Kidney (tissue), 14 donors: Measurements from ENCODE around the gene ARHGEF28. TPM values are rescaled to one million over a fixed set of nuclear protein-coding genes. Genes with fewer than 3 reads are reported as not detected.

ENCODE experiments used
- DNase-seq, 5 donors: peaks; one replicate each; pipeline ENCODE4 v3.0.0-alpha.2; 2013 to 2020
- FAIRE-seq: peaks from 2 replicates; lab custom pipeline; 2012; peaks lifted over from hg19 to GRCh38; lab: Jason Lieb, UNC
- H3K27ac ChIP-seq, 2 donors: one replicate each; pipeline ENCODE4 v1.7.0; 2013; ENCODE audit warnings: low read depth in 2 of 2, low read length in 2 of 2, inconsistent platforms in 1 of 2
- H3K27me3 ChIP-seq: one replicate; pipeline ENCODE4 v1.7.1; 2013; ENCODE audit warnings: low read length, inconsistent platforms; ENCODE audit not compliant: control insufficient read depth, insufficient read depth
- H3K36me3 ChIP-seq, 3 donors: one replicate each; pipeline versions ENCODE4 v1.7.0 to v1.7.1; 2013; ENCODE audit warnings: low read length in 3 of 3, control low read depth in 1 of 3, inconsistent platforms in 1 of 3; ENCODE audit not compliant: insufficient read depth in 3 of 3, control insufficient read depth in 2 of 3
- H3K4me1 ChIP-seq, 3 donors: one replicate each; pipeline versions ENCODE4 v1.7.0 to v1.7.1; 2013; ENCODE audit warnings: low read length in 3 of 3, inconsistent platforms in 1 of 3, low read depth in 1 of 3; ENCODE audit not compliant: control insufficient read depth in 2 of 3, insufficient read depth in 2 of 3
- H3K4me3 ChIP-seq, 3 donors: one replicate each; pipeline versions ENCODE4 v1.7.0 to v1.8.1; 2013; ENCODE audit warnings: low read length in 3 of 3, control low read depth in 1 of 3, inconsistent platforms in 1 of 3
- H3K9ac ChIP-seq, 3 donors: one replicate each; pipeline versions ENCODE4 v1.7.0 to v1.7.1; 2013; ENCODE audit warnings: low read length in 3 of 3, control low read depth in 1 of 3, inconsistent platforms in 1 of 3
- H3K9me3 ChIP-seq, 3 donors: one replicate each; pipeline versions ENCODE4 v1.7.0 to v1.7.1; 2013; ENCODE audit warnings: low read length in 3 of 3, control low read depth in 1 of 3, inconsistent platforms in 1 of 3; ENCODE audit not compliant: control insufficient read depth in 2 of 3, insufficient read depth in 1 of 3
- intact Hi-C: fragments of 100-400 bp; cut with DNase I; formaldehyde crosslinking; loops from one replicate; pipeline ENCODE4 v1.11.1; 2022
- polyA plus RNA-seq: library from polyadenylated mRNA; stranded (reverse); fragments of 350-450 nt; fragmentation: Illumina TruSeq; extraction: RNeasy Lipid Tissue Mini Kit (QIAGEN cat#74804); gene quantifications from one replicate; pipeline ENCODE4 v1.2.3, GENCODE V29; 2014; ENCODE audit warnings: low read depth, low replicate concordance; ENCODE audit not compliant: insufficient read depth
- total RNA-seq: library from RNA; stranded (reverse); fragmentation: NEBNext Ultra II Directional; extraction: Animal tissue kit (Norgen Biotek cat#: 25700); gene quantifications from one replicate; pipeline ENCODE4 v1.2.1, GENCODE V29; 2021
- TF ChIP-seq, protein P1 (sequence below): IDR thresholded peaks from 3 replicates; pipeline ENCODE4 v1.5.1; 2012; ENCODE audit warnings: mild to moderate bottlenecking, moderate library complexity, borderline replicate concordance; ENCODE audit not compliant: insufficient read depth; ENCODE audit errors: extremely low read depth
- donor health status: control.
- donor health status: control.
- donor health status: control.
- donor health status: control.
- donor health status: control.
- donor health status: DM: yes; HTN: yes; CAD: no.
- donor health status: Normal renal cell carcinoma (clear cell type).

ARHGEF28 gene
- total and polyA plus RNA-seq, 2 donors from 2014 or later, result 21.9 to 66.3 TPM

DNA sequence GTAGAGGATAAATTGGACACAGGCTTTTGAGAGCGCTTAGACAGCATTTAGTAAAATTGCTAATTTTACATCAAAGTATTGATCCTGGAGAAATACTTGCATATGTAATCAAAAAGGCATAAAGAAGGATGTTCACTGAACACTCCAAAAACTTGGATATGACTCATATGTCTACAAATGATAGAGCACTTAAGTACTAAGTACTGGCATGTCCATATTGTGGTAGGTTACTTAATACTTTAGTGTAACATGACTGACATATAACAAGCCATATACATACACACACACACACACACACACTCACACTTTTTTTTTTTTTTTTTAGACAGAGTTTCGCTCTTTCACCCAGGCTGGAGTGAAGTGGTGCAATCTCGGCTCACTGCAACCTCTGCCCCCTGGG lies 361.9 kb downstream of the ARHGEF28 start:
- Histone ChIP-seq H3K27me3 (no peaks in the 10 kb centered on the region), H3K9me3 (no peaks in the 10 kb centered on the region), H3K36me3 (no peaks in the 10 kb centered on the region), H3K4me1 (no peaks in the 10 kb centered on the region), H3K27ac (no peak overlapping the region), H3K9ac (no peak overlapping the region), H3K4me3 (no peak overlapping the region)
- FAIRE-seq (no peak), DNase-seq (no peak)
- TF ChIP-seq, protein P1, sequence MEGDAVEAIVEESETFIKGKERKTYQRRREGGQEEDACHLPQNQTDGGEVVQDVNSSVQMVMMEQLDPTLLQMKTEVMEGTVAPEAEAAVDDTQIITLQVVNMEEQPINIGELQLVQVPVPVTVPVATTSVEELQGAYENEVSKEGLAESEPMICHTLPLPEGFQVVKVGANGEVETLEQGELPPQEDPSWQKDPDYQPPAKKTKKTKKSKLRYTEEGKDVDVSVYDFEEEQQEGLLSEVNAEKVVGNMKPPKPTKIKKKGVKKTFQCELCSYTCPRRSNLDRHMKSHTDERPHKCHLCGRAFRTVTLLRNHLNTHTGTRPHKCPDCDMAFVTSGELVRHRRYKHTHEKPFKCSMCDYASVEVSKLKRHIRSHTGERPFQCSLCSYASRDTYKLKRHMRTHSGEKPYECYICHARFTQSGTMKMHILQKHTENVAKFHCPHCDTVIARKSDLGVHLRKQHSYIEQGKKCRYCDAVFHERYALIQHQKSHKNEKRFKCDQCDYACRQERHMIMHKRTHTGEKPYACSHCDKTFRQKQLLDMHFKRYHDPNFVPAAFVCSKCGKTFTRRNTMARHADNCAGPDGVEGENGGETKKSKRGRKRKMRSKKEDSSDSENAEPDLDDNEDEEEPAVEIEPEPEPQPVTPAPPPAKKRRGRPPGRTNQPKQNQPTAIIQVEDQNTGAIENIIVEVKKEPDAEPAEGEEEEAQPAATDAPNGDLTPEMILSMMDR, result no peak
- intact Hi-C loops, result no loop called here

DNA sequence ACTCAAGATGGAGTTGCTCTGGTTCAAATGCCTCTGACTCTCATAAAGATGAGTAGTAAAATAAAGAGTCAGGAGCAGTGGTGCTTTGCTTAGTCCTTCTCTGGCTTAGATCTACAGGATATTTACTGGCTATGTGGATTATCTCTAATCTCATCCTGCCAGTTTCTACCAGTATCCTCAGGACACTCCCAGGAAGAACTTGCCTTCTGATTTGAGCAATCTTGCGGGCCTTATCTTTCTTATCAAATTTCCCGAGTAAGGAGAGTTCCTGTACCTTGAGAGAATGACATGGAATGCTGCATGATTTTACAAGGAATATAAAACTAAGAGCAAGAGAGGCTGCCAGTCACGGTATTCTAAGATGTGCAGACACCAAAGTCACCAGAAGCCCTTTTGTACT lies 364.0 kb downstream of the ARHGEF28 start:
- intact Hi-C loops, result no loop called here
- H3K9me3 ChIP-seq, result no peaks in the 10 kb centered on the region
- H3K4me3 ChIP-seq, result no peak overlapping the region
- H3K36me3 ChIP-seq, result no peaks in the 10 kb centered on the region
- no peak overlapping the region for H3K9ac ChIP-seq
- H3K4me1 ChIP-seq, result no peaks in the 10 kb centered on the region
- H3K27me3 ChIP-seq, result no peaks in the 10 kb centered on the region
- TF ChIP-seq, protein P1, result no peak
- DNase-seq, result no peak
- H3K27ac ChIP-seq, result no peak overlapping the region
- FAIRE-seq, result no peak

Other genes with a start within 250 kb of the ARHGEF28 start
- gene FOXD1, start 177.4 kb upstream of the ARHGEF28 start, total RNA-seq, result 5.9 TPM
- gene FOXD1, start 177.4 kb upstream of the ARHGEF28 start, polyA plus RNA-seq, result 2.5 TPM
- gene BTF3, start 127.8 kb upstream of the ARHGEF28 start, total RNA-seq, result 446 TPM
- gene BTF3, start 127.8 kb upstream of the ARHGEF28 start, polyA plus RNA-seq, result 526 TPM
- 22.3 TPM for gene ANKRA2, start 60.6 kb upstream of the ARHGEF28 start, total RNA-seq
- 8.4 TPM for gene ANKRA2, start 60.6 kb upstream of the ARHGEF28 start, polyA plus RNA-seq
- gene UTP15, start 60.5 kb upstream of the ARHGEF28 start, total RNA-seq, result 16.4 TPM
- gene UTP15, start 60.5 kb upstream of the ARHGEF28 start, polyA plus RNA-seq, result 4.5 TPM